ENCODE data around the gene ZIC5. TPM values are rescaled to one million over a fixed set of nuclear protein-coding genes. Genes with fewer than 3 reads are reported as not detected.
A peak's percentile ranks its signal among the peaks of the same experiment; 100 is the strongest.

Gene ZIC5
- not detected for total RNA-seq

GRCh38 chr13:99971576-99972189, at the start of gene ZIC5:
TSS of gene ZIC5 (minus strand) at chr13:99971767. CDS start at chr13:99971603, 164 bp downstream.
- intact Hi-C loops (cut with DNase I) = no loop called here
- ATAC-seq (no peak), DNase-seq (ENCODE audit: low spot score) (peak; percentile 47)

- ATAC-seq (no peak), DNase-seq (ENCODE audit: low spot score) (no peak)
- intact Hi-C loops (cut with DNase I) = no loop called here
Observed at GRCh38 chr13:100019780-100020356, 48.3 kb upstream of the ZIC5 start.

GRCh38 chr13:100014621-100015020, 43.1 kb upstream of the ZIC5 start:
- ATAC-seq (no peak), DNase-seq (ENCODE audit: low spot score) (no peak)
- intact Hi-C loops (cut with DNase I) = no loop called here

GRCh38 chr13:99998261-99998660, 26.7 kb upstream of the ZIC5 start:
- intact Hi-C loops (cut with DNase I) = no loop called here
- DNase-seq (ENCODE audit: low spot score) (no peak), ATAC-seq (no peak)

- intact Hi-C loops (cut with DNase I) = no loop called here
- DNase-seq (ENCODE audit: low spot score) (no peak), ATAC-seq (no peak)
Observed at GRCh38 chr13:99997702-99998214, 26.2 kb upstream of the ZIC5 start.

GRCh38 chr13:99996381-99996973, 24.9 kb upstream of the ZIC5 start:
- DNase-seq (ENCODE audit: low spot score) (no peak), ATAC-seq (no peak)
- intact Hi-C loops (cut with DNase I) = no loop called here

- intact Hi-C loops (cut with DNase I) = no loop called here
- ATAC-seq (no peak), DNase-seq (ENCODE audit: low spot score) (no peak)
Observed at GRCh38 chr13:99995589-99996380, 24.2 kb upstream of the ZIC5 start.

- no peak for ATAC-seq
- intact Hi-C loops (cut with DNase I) = no loop called here
- no peak for DNase-seq (ENCODE audit: low spot score)
Observed at GRCh38 chr13:99995104-99995588, 23.6 kb upstream of the ZIC5 start.

- intact Hi-C loops (cut with DNase I) = no loop called here
- DNase-seq (ENCODE audit: low spot score) (no peak), ATAC-seq (no peak)
Observed at GRCh38 chr13:99994638-99995020, 23.1 kb upstream of the ZIC5 start.

GRCh38 chr13:99993660-99994637, 22.4 kb upstream of the ZIC5 start:
- ATAC-seq (no peak), DNase-seq (ENCODE audit: low spot score) (no peak)
- intact Hi-C loops (cut with DNase I) = no loop called here

- ATAC-seq (no peak), DNase-seq (ENCODE audit: low spot score) (no peak)
- intact Hi-C loops (cut with DNase I) = no loop called here
Observed at GRCh38 chr13:99992949-99993351, 21.4 kb upstream of the ZIC5 start.

- no peak for ATAC-seq
- intact Hi-C loops (cut with DNase I) = no loop called here
- DNase-seq (ENCODE audit: low spot score) = no peak
Observed at GRCh38 chr13:99991828-99992775, 20.5 kb upstream of the ZIC5 start.

GRCh38 chr13:99991013-99991827, 19.7 kb upstream of the ZIC5 start:
- DNase-seq (ENCODE audit: low spot score) (no peak), ATAC-seq (peak; percentile 32)
- intact Hi-C loops (cut with DNase I) = no loop called here

- intact Hi-C loops (cut with DNase I) = no loop called here
Observed at GRCh38 chr13:99990126-99990977, 18.8 kb upstream of the ZIC5 start.

GRCh38 chr13:99989276-99990125, 17.9 kb upstream of the ZIC5 start:
- DNase-seq (ENCODE audit: low spot score) = no peak
- intact Hi-C loops (cut with DNase I) = no loop called here
- peak; percentile 20 for ATAC-seq

More at GRCh38 chr13:99990126-99990977, 18.8 kb upstream of the ZIC5 start:
- DNase-seq (ENCODE audit: low spot score) (no peak), ATAC-seq (peak; percentile 12)

All from sciatic nerve (tissue), 2 donors.